ENCODE data around the gene WDR70. TPM values are rescaled to one million over a fixed set of nuclear protein-coding genes. Genes with fewer than 3 reads are reported as not detected.

Gene WDR70
- total and polyA plus RNA-seq, 4 donors = 11.0 to 57.8 (median 26.2) TPM

DNA sequence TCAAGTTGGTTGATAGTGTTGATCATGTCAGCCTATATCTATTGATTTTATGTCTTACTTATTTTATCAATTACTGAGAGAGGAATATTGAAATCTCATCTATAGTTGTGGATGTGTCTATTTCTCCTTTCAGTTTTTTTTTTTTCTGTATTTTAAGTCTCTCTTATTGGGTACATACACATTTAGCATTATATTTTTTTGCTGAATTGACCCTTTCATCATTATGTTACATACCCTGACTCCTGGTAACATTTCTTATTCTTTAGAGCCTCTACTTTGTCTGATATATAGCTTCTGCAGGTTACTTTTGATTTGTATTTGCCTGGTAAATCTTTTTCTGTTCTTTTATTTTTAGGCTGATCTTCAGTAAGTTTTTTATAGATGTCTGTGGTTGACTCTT is 281.2 kb downstream of the WDR70 start:
- H3K36me3 ChIP-seq (ENCODE audit: control insufficient read depth in 4 of 4, insufficient read depth in 4 of 4, low read length in 4 of 4) = peaks cover 0 to 1% (median 0%) of the 10 kb centered on the region in 4 donors

GRCh38 chr5:37661227-37661920 is 282.3 kb downstream of the WDR70 start:
- ATAC-seq (ENCODE audit: insufficient read depth, low FRiP score) = no peak
- peaks cover 3 to 19% (median 4%) of the 10 kb centered on the region in 5 donors for H3K4me1 ChIP-seq (ENCODE audit: control insufficient read depth in 5 of 5, insufficient read depth in 5 of 5, low read length in 5 of 5)

More for the DNA sequence above, 281.2 kb downstream of the WDR70 start:
- DNase-seq (no peak), ATAC-seq (ENCODE audit: insufficient read depth, low FRiP score) (no peak)
- Histone ChIP-seq H3K4me1 (ENCODE audit: control insufficient read depth in 5 of 5, insufficient read depth in 5 of 5, low read length in 5 of 5) (peaks cover 0 to 8% (median 3%) of the 10 kb centered on the region in 5 donors), H3K27me3 (ENCODE audit: control insufficient read depth in 3 of 3, insufficient read depth in 3 of 3, low read length in 2 of 3) (no peaks in the 10 kb centered on the region), H3K27ac (ENCODE audit: low read depth in 1 of 2, low read length in 1 of 2) (no peak overlapping the region), H3K9me3 (ENCODE audit: control insufficient read depth in 4 of 4, insufficient read depth in 3 of 4, low read length in 3 of 4) (no peaks in the 10 kb centered on the region), H3K4me3 (no peak overlapping the region), H3K9ac (ENCODE audit: insufficient read depth in 1 of 2, low read length in 2 of 2) (no peak overlapping the region)
- TF ChIP-seq CTCF (IDR thresholded peaks at IDR 0.05; ENCODE audit: control extremely low read depth, extremely low read depth) = no peak

GRCh38 chr5:37661951-37662350 is 282.8 kb downstream of the WDR70 start:
- no peak for ATAC-seq (ENCODE audit: insufficient read depth, low FRiP score)
- peaks cover 3 to 19% (median 4%) of the 10 kb centered on the region in 5 donors for H3K4me1 ChIP-seq (ENCODE audit: control insufficient read depth in 5 of 5, insufficient read depth in 5 of 5, low read length in 5 of 5)
- WGBS, 2 donors = 74 to 78% methylated on average over 2 of the region's 2 CpGs
- peaks cover 0 to 1% (median 0%) of the 10 kb centered on the region in 4 donors for H3K36me3 ChIP-seq (ENCODE audit: control insufficient read depth in 4 of 4, insufficient read depth in 4 of 4, low read length in 4 of 4)
- H3K27me3 ChIP-seq (ENCODE audit: control insufficient read depth in 3 of 3, insufficient read depth in 3 of 3, low read length in 2 of 3) = no peaks in the 10 kb centered on the region
- DNase-seq = no peak
- TF ChIP-seq CTCF (IDR thresholded peaks at IDR 0.05; ENCODE audit: control extremely low read depth, extremely low read depth) = no peak
- no peak overlapping the region for H3K4me3 ChIP-seq
- no peak overlapping the region for H3K27ac ChIP-seq (ENCODE audit: low read depth in 1 of 2, low read length in 1 of 2)
- H3K9me3 ChIP-seq (ENCODE audit: control insufficient read depth in 4 of 4, insufficient read depth in 3 of 4, low read length in 3 of 4) = no peaks in the 10 kb centered on the region
- H3K9ac ChIP-seq (ENCODE audit: insufficient read depth in 1 of 2, low read length in 2 of 2) = no peak overlapping the region

More at GRCh38 chr5:37661227-37661920, 282.3 kb downstream of the WDR70 start:
- H3K27ac ChIP-seq (ENCODE audit: low read depth in 1 of 2, low read length in 1 of 2) = no peak overlapping the region
- no peak overlapping the region for H3K9ac ChIP-seq (ENCODE audit: insufficient read depth in 1 of 2, low read length in 2 of 2)
- no peaks in the 10 kb centered on the region for H3K9me3 ChIP-seq (ENCODE audit: control insufficient read depth in 4 of 4, insufficient read depth in 3 of 4, low read length in 3 of 4)
- DNase-seq = no peak
- peaks cover 0 to 1% (median 0%) of the 10 kb centered on the region in 4 donors for H3K36me3 ChIP-seq (ENCODE audit: control insufficient read depth in 4 of 4, insufficient read depth in 4 of 4, low read length in 4 of 4)
- H3K27me3 ChIP-seq (ENCODE audit: control insufficient read depth in 3 of 3, insufficient read depth in 3 of 3, low read length in 2 of 3) = no peaks in the 10 kb centered on the region
- no peak overlapping the region for H3K4me3 ChIP-seq
- TF ChIP-seq CTCF (IDR thresholded peaks at IDR 0.05; ENCODE audit: control extremely low read depth, extremely low read depth) = no peak
- 71 to 84% methylated on average over 5 of the region's 5 CpGs for WGBS, 2 donors

Data from lung (tissue), 12 donors.